K562 (cell line): ENCODE measurements around the gene BORCS5. TPM values are rescaled to one million over a fixed set of nuclear protein-coding genes. Genes with fewer than 3 reads are reported as not detected.
"Not testable (repeated sequence)": the region's sequence is repeated elsewhere in the genome, so short reads cannot be mapped to it uniquely, and the experiment has no call there.

Experiments used
- ATAC-seq: fragments of 200-7000 bp; cut with Tn5 transposase; 3 replicates; pipeline ENCODE4 v1.9.1; 2020; ENCODE audit warnings: moderate library complexity
- BruUV-seq: library from RNA; stranded (reverse); fragments of 400-500 nt; replicated peaks from 2 replicates; lab custom pipeline; 2021; lab: Mats Ljungman, UMichigan
- CTCF ChIA-PET: fragments of 300-600 bp; formaldehyde crosslinking; extraction: SDS; loops from one replicate; lab custom pipeline; 2021; ENCODE audit warnings: low intra/inter-chr PET ratio; lab: Yijun Ruan, JAX
- POLR2A ChIA-PET: fragments of 300-600, 350-650 bp; sonication (Branson Sonifier 250); formaldehyde crosslinking; extraction: SDS; loops from one replicate; lab custom pipeline; 2021; ENCODE audit warnings: antibody characterized with exemption, inconsistent platforms; lab: Yijun Ruan, JAX
- DNase-seq, 4 experiments: peaks; one replicate each; pipeline versions ENCODE4 v3.0.0 to v3.0.0-alpha.2; 2011 to 2018; ENCODE audit warnings: low spot score in 3 of 4, mixed read lengths in 3 of 4; ENCODE audit errors: extremely low read depth in 1 of 4
- FAIRE-seq: peaks from 2 replicates; lab custom pipeline; 2011; peaks lifted over from hg19 to GRCh38; lab: Jason Lieb, UNC
- H2AFZ ChIP-seq: 2 replicates; pipeline ENCODE4 v1.6.0; 2011; ENCODE audit warnings: low read depth, low read length, control low read depth, inconsistent platforms
- H3K27ac ChIP-seq: fragments of 200-600 bp; 3 replicates; pipeline ENCODE4 v1.8.0; 2011; ENCODE audit warnings: low read depth, mild to moderate bottlenecking, control low read depth, inconsistent platforms, low read length, moderate library complexity, mixed read lengths; ENCODE audit errors: extremely low read depth
- H3K27me3 ChIP-seq, 2 experiments: fragments of 300-600 bp in 1 of 2; 2 replicates in 1 of 2; 3 replicates in 1 of 2; pipeline versions ENCODE4 v1.6.0 to v1.8.0; 2011; ENCODE audit warnings: inconsistent platforms in 2 of 2, low read length in 2 of 2, mild to moderate bottlenecking in 1 of 2, mixed read lengths in 1 of 2, moderate library complexity in 1 of 2; ENCODE audit not compliant: control insufficient read depth in 2 of 2, insufficient read depth in 2 of 2
- H3K36me3 ChIP-seq: fragments of 300-600 bp; 3 replicates; pipeline ENCODE4 v1.8.0; 2011; ENCODE audit warnings: mild to moderate bottlenecking, low read length, inconsistent platforms; ENCODE audit not compliant: control insufficient read depth, insufficient read depth
- H3K4me1 ChIP-seq, 2 experiments: fragments of 200-600 bp in 1 of 2; replicated peaks in 1 of 2; 2 replicates in 1 of 2; 3 replicates in 1 of 2; pipeline versions ENCODE4 v1.5.1 to v1.8.0; 2011; ENCODE audit warnings: inconsistent platforms in 2 of 2, low read length in 2 of 2, mild to moderate bottlenecking in 1 of 2, mixed read lengths in 1 of 2, moderate library complexity in 1 of 2; ENCODE audit not compliant: control insufficient read depth in 2 of 2, insufficient read depth in 2 of 2
- H3K4me2 ChIP-seq: 2 replicates; pipeline ENCODE4 v1.6.1; 2011; ENCODE audit warnings: low read length, control low read depth, inconsistent platforms, mixed read lengths; ENCODE audit not compliant: insufficient read depth
- H3K4me3 ChIP-seq: fragments of 200-600 bp; sonication (generic), shearing (Covaris generic); 2 replicates; pipeline ENCODE4 v1.5.1; 2016; ENCODE audit warnings: control low read depth, inconsistent platforms
- H3K79me2 ChIP-seq: fragments of 200-600 bp; 3 replicates; pipeline ENCODE4 v1.8.0; 2011; ENCODE audit warnings: low read length, inconsistent platforms; ENCODE audit not compliant: control insufficient read depth, insufficient read depth
- H3K9ac ChIP-seq, 2 experiments: 2 replicates each; pipeline versions ENCODE4 v1.6.0 to v1.6.1; 2011; ENCODE audit warnings: low read depth in 2 of 2, low read length in 2 of 2, control low read depth in 1 of 2, inconsistent platforms in 1 of 2, mild to moderate bottlenecking in 1 of 2, mixed read lengths in 1 of 2; ENCODE audit not compliant: insufficient read depth in 1 of 2
- H3K9me1 ChIP-seq: one replicate; pipeline ENCODE4 v1.6.0; 2011; ENCODE audit warnings: inconsistent platforms, mild to moderate bottlenecking, low read length, moderate library complexity; ENCODE audit not compliant: control insufficient read depth, insufficient read depth
- H3K9me3 ChIP-seq: replicated peaks from 2 replicates; pipeline ENCODE4 v1.5.1; 2011; ENCODE audit warnings: low read depth, low read length, inconsistent platforms; ENCODE audit not compliant: control insufficient read depth, insufficient read depth
- H4K20me1 ChIP-seq: replicated peaks from 2 replicates; pipeline ENCODE4 v1.6.1; 2011; ENCODE audit warnings: low read length, inconsistent platforms, mixed read lengths; ENCODE audit not compliant: control insufficient read depth, insufficient read depth
- CCNT2 ChIP-seq: IDR thresholded peaks from 2 replicates; pipeline ENCODE4 v1.6.1; 2011; ENCODE audit warnings: borderline replicate concordance, low read depth, mild to moderate bottlenecking, moderate library complexity, mixed read lengths, low read length; ENCODE audit not compliant: insufficient read length; ENCODE audit errors: extremely low read depth
- FOXP1 ChIP-seq: sonication (generic); formaldehyde crosslinking; IDR thresholded peaks from 2 replicates; pipeline ENCODE4 v1.8.0; 2022; ENCODE audit warnings: mild to moderate bottlenecking, missing genetic modification reagents
- GATAD2B ChIP-seq: fragments of 450-650 bp; IDR thresholded peaks from 2 replicates; pipeline ENCODE4 v1.6.1; 2017; ENCODE audit warnings: mild to moderate bottlenecking, borderline replicate concordance
- HMG20A ChIP-seq: fragments of 450-650 bp; formaldehyde crosslinking; conservative IDR thresholded peaks from 2 replicates; pipeline ENCODE4 v1.4.0; 2020; ENCODE audit warnings: mild to moderate bottlenecking, mixed read lengths
- MCM5 ChIP-seq: fragments of 450-650 bp; IDR thresholded peaks from 2 replicates; pipeline ENCODE4 v1.6.1; 2016; ENCODE audit warnings: low read depth
- PHF21A ChIP-seq: fragments of 450-650 bp; IDR thresholded peaks from 2 replicates; pipeline ENCODE4 v1.6.1; 2017; ENCODE audit warnings: low read depth, borderline replicate concordance
- PRMT5 ChIP-seq: sonication (generic); formaldehyde crosslinking; IDR thresholded peaks from 2 replicates; pipeline ENCODE4 v1.5.0; 2020; ENCODE audit warnings: missing genetic modification reagents
- RBM17 ChIP-seq: fragments of 200-400 bp; formaldehyde crosslinking; IDR thresholded peaks from 2 replicates; pipeline ENCODE4 v1.6.1; 2017; ENCODE audit warnings: low read depth, mild to moderate bottlenecking, low read length, borderline replicate concordance
- ZFPM2 ChIP-seq: fragments of 250-450 bp; sonication (Bioruptor Pico); IDR thresholded peaks from 2 replicates; pipeline ENCODE4 v1.5.1; 2022; ENCODE audit warnings: mild to moderate bottlenecking
- ZNF3 ChIP-seq: fragments of 250-450 bp; sonication (Bioruptor Pico); IDR thresholded peaks from 2 replicates; pipeline ENCODE4 v1.5.0; 2021; ENCODE audit warnings: mild to moderate bottlenecking, moderate library complexity
- WGBS: fragments of 100-300 bp; shearing (Covaris generic); methylation state at CpG from one replicate; pipeline ENCODE4 v1.1.6; 2016; ENCODE audit warnings: low coverage, mixed read lengths; ENCODE audit not compliant: insufficient coverage; ENCODE audit errors: missing lambda C conversion rate; 5-methylcytosine and 5-hydroxymethylcytosine counted together
- in situ Hi-C: fragments of 300-500 bp; cut with MboI; formaldehyde crosslinking; loops from 4 replicates; pipeline ENCODE4 v1.15.0; 2018; ENCODE audit warnings: inconsistent platforms, mixed read lengths
- intact Hi-C: fragments of 100-400 bp; cut with micrococcal nuclease; formaldehyde crosslinking; loops from 2 replicates; pipeline ENCODE4 v1.14.2; 2022
- polyA plus RNA-seq, 8 experiments: library from polyadenylated mRNA; depleted of rRNA in 4 of 8; stranded (reverse) in 5 of 8; unstranded in 3 of 8; fragments of >200 nt; fragmentation: Nextera tagmentation in 2 of 8; fragmentation: Illumina TruSeq in 1 of 8; extraction: Ambion mirVana in 2 of 8; extraction: Trizol in 1 of 8; gene quantifications; 2 replicates each; pipeline versions ENCODE4 v1.2.1 to v1.2.3, GENCODE V29; 2011 to 2014; ENCODE audit warnings: inconsistent platforms in 1 of 8, missing spikeins in 1 of 8
- total RNA-seq, 7 experiments: library from RNA; depleted of rRNA in 6 of 7; stranded (reverse); fragments of >200 nt in 6 of 7; fragmentation: Illumina TruSeq in 2 of 7; extraction: Trizol in 2 of 7; gene quantifications; 2 replicates each; pipeline versions ENCODE4 v1.2.1 to v1.2.3, GENCODE V29; 2011 to 2021; ENCODE audit warnings: low replicate concordance in 1 of 7
- TF ChIP-seq, protein P1 (sequence below): fragments of 450-650 bp; IDR thresholded peaks from 2 replicates; pipeline ENCODE4 v1.6.1; 2018; ENCODE audit not compliant: partially characterized antibody

The BORCS5 gene
- total and polyA plus RNA-seq, 9 of the 15 experiments (the other 6 are each of a cell fraction or from before 2014, with no cell fraction given) = 0.31 to 12.4 (median 6.6) TPM

DNA sequence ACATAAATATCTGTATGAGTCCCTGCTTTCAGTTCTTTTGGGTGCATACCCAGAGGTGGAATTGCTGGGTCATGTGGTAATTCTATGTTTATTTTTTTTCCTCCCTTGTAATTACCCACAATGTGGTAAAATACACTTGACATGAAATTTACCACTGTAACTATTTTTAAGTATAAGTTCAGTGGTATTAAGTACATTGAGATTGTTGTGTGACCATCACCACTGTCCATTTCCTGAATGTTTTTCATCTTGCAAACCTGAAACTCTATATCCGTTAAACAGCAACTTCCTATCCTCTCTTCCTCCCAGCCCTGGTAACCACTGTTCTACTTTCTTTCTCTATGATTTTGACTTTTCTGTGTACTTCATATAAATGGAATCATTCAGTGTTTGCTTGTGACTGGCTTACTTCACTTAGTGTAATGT is 51.4 kb downstream of the BORCS5 start (continued):
- TF ChIP-seq HMG20A (no peak), PRMT5 (CRISPR knock-in tag) (no peak), CCNT2 (no peak), FOXP1 (no peak)
- TF ChIP-seq, all 486 proteins: peak for 0

DNA sequence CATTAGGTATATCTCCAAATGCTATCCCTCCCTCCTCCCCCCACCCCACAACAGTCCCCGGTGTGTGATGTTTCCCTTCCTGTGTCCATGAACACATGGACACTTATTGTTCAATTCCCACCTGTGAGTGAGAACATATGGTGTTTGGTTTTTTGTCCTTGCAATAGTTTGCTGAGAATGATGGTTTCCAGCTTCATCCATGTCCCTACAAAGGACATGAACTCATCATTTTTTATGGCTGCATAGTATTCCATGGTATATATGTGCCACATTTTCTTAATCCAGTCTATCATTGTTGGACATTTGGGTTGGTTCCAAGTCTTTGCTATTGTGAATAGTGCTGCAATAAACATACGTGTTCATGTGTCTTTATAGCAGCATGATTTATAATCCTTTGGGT is 52.5 kb downstream of the BORCS5 start:
- H3K9me3 ChIP-seq, H3K4me1 ChIP-seq, H3K4me2 ChIP-seq, BruUV-seq, H4K20me1 ChIP-seq, H2AFZ ChIP-seq, DNase-seq, H3K9ac ChIP-seq, CTCF ChIA-PET, ATAC-seq, H3K4me3 ChIP-seq, FAIRE-seq, intact Hi-C loops, H3K36me3 ChIP-seq, in situ Hi-C loops, POLR2A ChIA-PET, H3K27me3 ChIP-seq, H3K9me1 ChIP-seq, H3K79me2 ChIP-seq, H3K27ac ChIP-seq: not testable (repeated sequence)
- no CpG with 5 or more reads among the region's 2 CpGs for WGBS

DNA sequence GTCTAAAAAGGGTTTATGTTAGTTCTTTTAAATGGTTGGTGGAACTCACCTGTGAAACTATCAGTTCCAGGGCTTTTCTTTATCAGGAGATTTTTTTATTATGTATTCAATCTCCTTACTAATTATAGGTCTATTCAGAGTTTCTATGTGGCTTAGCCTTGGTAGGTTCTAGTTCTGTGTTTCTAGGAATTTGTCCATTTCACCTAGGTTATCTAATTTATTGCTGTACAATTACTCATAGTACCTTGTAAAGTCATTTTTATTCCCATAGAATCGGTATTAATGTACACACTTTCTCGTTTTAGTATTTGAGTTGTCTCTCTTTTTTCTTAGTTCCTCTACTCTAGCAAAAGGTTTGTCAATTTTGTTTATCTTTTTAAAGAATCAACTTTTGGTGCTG is 59.0 kb downstream of the BORCS5 start:
- ChIA-PET CTCF (interaction anchor here (0.6 kb wide), 1 partner anchor 100 kb away, joined by 3 read pairs; no protein-coding TSS in a partner anchor), POLR2A (no interaction called here)
- no peaks in the 10 kb centered on the region for H3K27me3 ChIP-seq
- H3K9me1 ChIP-seq = no peaks in the 10 kb centered on the region
- no peak overlapping the region for H3K27ac ChIP-seq
- ATAC-seq = no peak
- H3K4me3 ChIP-seq = no peak overlapping the region
- no peaks in the 10 kb centered on the region for H4K20me1 ChIP-seq
- intact Hi-C loops (no loop called here), in situ Hi-C loops (no loop called here)
- no peak overlapping the region for H3K9ac ChIP-seq
- no peak for FAIRE-seq
- no peak overlapping the region for H2AFZ ChIP-seq
- H3K9me3 ChIP-seq = no peaks in the 10 kb centered on the region
- no TSS peak for BruUV-seq
- no peak overlapping the region for H3K4me2 ChIP-seq
- H3K4me1 ChIP-seq = no peaks in the 10 kb centered on the region; a peak in 1 of 5 replicates
- H3K36me3 ChIP-seq = no peaks in the 10 kb centered on the region
- 11% methylated on average over 2 of the region's 2 CpGs for WGBS
- DNase-seq = no peak
- H3K79me2 ChIP-seq = no peaks in the 10 kb centered on the region; the same call in 2 of the 3 replicates
- TF ChIP-seq, protein P1, sequence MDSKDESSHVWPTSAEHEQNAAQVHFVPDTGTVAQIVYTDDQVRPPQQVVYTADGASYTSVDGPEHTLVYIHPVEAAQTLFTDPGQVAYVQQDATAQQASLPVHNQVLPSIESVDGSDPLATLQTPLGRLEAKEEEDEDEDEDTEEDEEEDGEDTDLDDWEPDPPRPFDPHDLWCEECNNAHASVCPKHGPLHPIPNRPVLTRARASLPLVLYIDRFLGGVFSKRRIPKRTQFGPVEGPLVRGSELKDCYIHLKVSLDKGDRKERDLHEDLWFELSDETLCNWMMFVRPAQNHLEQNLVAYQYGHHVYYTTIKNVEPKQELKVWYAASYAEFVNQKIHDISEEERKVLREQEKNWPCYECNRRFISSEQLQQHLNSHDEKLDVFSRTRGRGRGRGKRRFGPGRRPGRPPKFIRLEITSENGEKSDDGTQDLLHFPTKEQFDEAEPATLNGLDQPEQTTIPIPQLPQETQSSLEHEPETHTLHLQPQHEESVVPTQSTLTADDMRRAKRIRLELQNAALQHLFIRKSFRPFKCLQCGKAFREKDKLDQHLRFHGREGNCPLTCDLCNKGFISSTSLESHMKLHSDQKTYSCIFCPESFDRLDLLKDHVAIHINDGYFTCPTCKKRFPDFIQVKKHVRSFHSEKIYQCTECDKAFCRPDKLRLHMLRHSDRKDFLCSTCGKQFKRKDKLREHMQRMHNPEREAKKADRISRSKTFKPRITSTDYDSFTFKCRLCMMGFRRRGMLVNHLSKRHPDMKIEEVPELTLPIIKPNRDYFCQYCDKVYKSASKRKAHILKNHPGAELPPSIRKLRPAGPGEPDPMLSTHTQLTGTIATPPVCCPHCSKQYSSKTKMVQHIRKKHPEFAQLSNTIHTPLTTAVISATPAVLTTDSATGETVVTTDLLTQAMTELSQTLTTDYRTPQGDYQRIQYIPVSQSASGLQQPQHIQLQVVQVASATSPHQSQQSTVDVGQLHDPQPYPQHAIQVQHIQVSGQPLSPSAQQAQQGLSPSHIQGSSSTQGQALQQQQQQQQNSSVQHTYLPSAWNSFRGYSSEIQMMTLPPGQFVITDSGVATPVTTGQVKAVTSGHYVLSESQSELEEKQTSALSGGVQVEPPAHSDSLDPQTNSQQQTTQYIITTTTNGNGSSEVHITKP = no peak
- no peak for TF ChIP-seq GATAD2B
- no peak for TF ChIP-seq PHF21A
- TF ChIP-seq ZNF3 (CRISPR knock-in tag) = no peak
- TF ChIP-seq MCM5 = no peak
- TF ChIP-seq RBM17 = no peak
- no peak for TF ChIP-seq ZFPM2
